Vagina (tissue), 2 donors: ENCODE measurements around the gene PHOX2B.

Experiments used
- CTCF ChIP-seq, 3 experiments: fragments of 450-650 bp in 2 of 3; fragments of 200-600 bp in 1 of 3; sonication (generic) in 1 of 3; IDR thresholded peaks; one replicate each; pipeline ENCODE4 v1.5.1; 2017 to 2019; ENCODE audit warnings: antibody characterized with exemption in 3 of 3, mild to moderate bottlenecking in 2 of 3, moderate library complexity in 2 of 3
- POLR2A ChIP-seq, 2 donors: fragments of 450-650 bp; IDR thresholded peaks; one replicate each; pipeline ENCODE4 v1.6.1; 2017; ENCODE audit warnings: antibody characterized with exemption in 2 of 2, mild to moderate bottlenecking in 2 of 2, moderate library complexity in 2 of 2
- POLR2AphosphoS5 ChIP-seq, 2 donors: sonication (generic); formaldehyde crosslinking; IDR thresholded peaks; one replicate each; pipeline ENCODE4 v1.9.0; 2017; ENCODE audit warnings: antibody characterized with exemption in 2 of 2, mild to moderate bottlenecking in 2 of 2, low read depth in 1 of 2; ENCODE audit not compliant: insufficient read depth in 1 of 2

DNA sequence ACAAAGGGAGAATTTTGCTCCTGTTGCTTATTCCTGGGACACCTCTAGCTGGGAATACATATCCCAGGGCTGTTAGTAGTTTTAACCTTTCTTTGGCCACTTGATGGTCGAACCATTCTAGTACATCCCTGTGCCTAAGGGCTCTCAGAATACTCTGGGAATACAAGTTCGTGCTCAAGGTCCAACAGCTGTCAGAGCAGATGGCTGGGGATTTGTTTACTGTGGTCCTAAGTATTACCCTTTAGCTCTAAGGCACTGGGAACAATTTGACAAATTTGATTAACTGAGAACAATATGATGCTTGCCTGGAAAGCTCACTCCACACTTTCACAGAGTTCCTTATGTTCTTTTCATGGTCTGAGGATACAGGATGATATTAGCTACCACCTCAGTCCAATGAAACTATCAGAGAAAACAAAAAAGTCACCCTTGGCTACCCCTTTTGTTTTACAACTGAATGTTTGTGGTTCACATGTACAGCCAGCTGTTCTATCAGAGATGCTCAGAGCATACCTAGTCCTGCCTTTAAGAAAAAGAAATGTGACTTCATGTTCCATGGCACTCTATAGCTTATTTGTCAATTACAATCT is 47.4 kb upstream of the PHOX2B start:
- TF ChIP-seq CTCF (IDR thresholded peaks at IDR 0.05) (no peak), POLR2AphosphoS5 (IDR thresholded peaks at IDR 0.05; ENCODE audit: insufficient read depth in 1 of 2, low read depth in 1 of 2) (no peak), POLR2A (IDR thresholded peaks at IDR 0.05) (no peak)
